A673 (cell line): ENCODE measurements around the gene DEF6. TPM values are rescaled to one million over a fixed set of nuclear protein-coding genes. Genes with fewer than 3 reads are reported as not detected.

Experiments
- BruUV-seq: library from RNA; stranded (reverse); fragments of 400-500 nt; replicated peaks from 2 replicates; lab custom pipeline; 2021; lab: Mats Ljungman, UMichigan
- CTCF ChIA-PET: fragments of 300-600 bp; sonication (Branson Sonifier 250); formaldehyde crosslinking; loops from one replicate; lab custom pipeline; 2022; ENCODE audit warnings: antibody characterized with exemption; lab: Charles Lee
- POLR2A ChIA-PET: fragments of 300-600 bp; sonication (Branson Sonifier 250); formaldehyde crosslinking; loops from one replicate; lab custom pipeline; 2022; ENCODE audit warnings: antibody characterized with exemption; ENCODE audit not compliant: low non-redundant PET; lab: Charles Lee
- DNase-seq: peaks from one replicate; pipeline ENCODE4 v3.0.0-alpha.2; 2015; ENCODE audit warnings: low spot score
- H3K27ac ChIP-seq: fragments of 200-600 bp; sonication (generic); 2 replicates; pipeline ENCODE4 v1.5.1; 2016; ENCODE audit warnings: mixed run types, low read depth, mild to moderate bottlenecking, mixed read lengths, antibody characterized with exemption, low read length; ENCODE audit not compliant: poor library complexity, severe bottlenecking
- H3K27me3 ChIP-seq: fragments of 200-600 bp; sonication (generic); replicated peaks from 2 replicates; pipeline ENCODE4 v1.6.1; 2017; ENCODE audit warnings: mixed run types, low read depth, mild to moderate bottlenecking, mixed read lengths, antibody characterized with exemption, low read length; ENCODE audit not compliant: insufficient read depth, poor library complexity
- H3K36me3 ChIP-seq: fragments of 200-600 bp; sonication (generic); 2 replicates; pipeline ENCODE4 v1.6.1; 2016; ENCODE audit warnings: mixed run types, mild to moderate bottlenecking, mixed read lengths, antibody characterized with exemption, low read length; ENCODE audit not compliant: insufficient read depth, poor library complexity, severe bottlenecking
- H3K4me1 ChIP-seq: fragments of 200-600 bp; sonication (generic); 2 replicates; pipeline ENCODE4 v1.6.1; 2017; ENCODE audit warnings: mixed run types, mild to moderate bottlenecking, mixed read lengths, antibody characterized with exemption, low read length; ENCODE audit not compliant: insufficient read depth, poor library complexity, severe bottlenecking
- H3K4me3 ChIP-seq: fragments of 200-600 bp; sonication (generic); 2 replicates; pipeline ENCODE4 v1.5.1; 2016; ENCODE audit warnings: low read depth, mixed run types, mild to moderate bottlenecking, mixed read lengths, low read length; ENCODE audit not compliant: poor library complexity, severe bottlenecking
- H3K9me3 ChIP-seq: fragments of 200-600 bp; sonication (generic); 2 replicates; pipeline ENCODE4 v1.6.1; 2016; ENCODE audit warnings: mixed run types, low read depth, mild to moderate bottlenecking, mixed read lengths, antibody characterized with exemption, low read length; ENCODE audit not compliant: poor library complexity, severe bottlenecking
- CTCF ChIP-seq: fragments of 300-800, 200-600 bp; sonication (generic); conservative IDR thresholded peaks from 2 replicates; pipeline ENCODE4 v1.5.1; 2017; ENCODE audit warnings: low read depth, mild to moderate bottlenecking, antibody characterized with exemption, low read length, moderate library complexity, mixed read lengths
- EZH2 ChIP-seq: fragments of 200-600 bp; sonication (generic); IDR thresholded peaks from 2 replicates; pipeline ENCODE4 v1.6.1; 2017; ENCODE audit warnings: borderline replicate concordance, low read depth, mild to moderate bottlenecking, mixed read lengths, antibody characterized with exemption, low read length; ENCODE audit not compliant: poor library complexity, severe bottlenecking
- intact Hi-C: fragments of 100-400 bp; cut with micrococcal nuclease; formaldehyde crosslinking; loops from one replicate; pipeline ENCODE4 v1.10.0; 2022; ENCODE audit not compliant: unreplicated experiment
- total RNA-seq: library from RNA; stranded (reverse); gene quantifications from 2 replicates; pipeline ENCODE4 v1.2.3, GENCODE V29; 2021

The DEF6 gene
- total RNA-seq, 1 experiment from 2014 or later = 0.37 TPM

- TF ChIP-seq CTCF = peak; percentile 78
- no peak for TF ChIP-seq EZH2
- DNase-seq = peak; percentile 48
- no TSS peak for BruUV-seq
- intact Hi-C loops = loop anchor here (1.0 kb wide), 1 partner anchor 155 kb away; no protein-coding TSS in a partner anchor
- Histone ChIP-seq H3K27me3 (no peaks in the 10 kb centered on the region), H3K36me3 (peaks cover 16% of the 10 kb centered on the region), H3K27ac (no peak overlapping the region), H3K9me3 (no peaks in the 10 kb centered on the region), H3K4me1 (no peaks in the 10 kb centered on the region), H3K4me3 (no peak overlapping the region)
- ChIA-PET CTCF (interaction anchor here (1.0 kb wide), 1 partner anchor 155 kb away, joined by 3 read pairs; no protein-coding TSS in a partner anchor), POLR2A (no interaction called here)
Measured at GRCh38 chr6:35294308-35294945, 3.2 kb upstream of the DEF6 start.

GRCh38 chr6:35295036-35295435 lies 2.6 kb upstream of the DEF6 start:
- Histone ChIP-seq H3K36me3 (peaks cover 16% of the 10 kb centered on the region), H3K9me3 (no peaks in the 10 kb centered on the region), H3K27me3 (no peaks in the 10 kb centered on the region), H3K27ac (no peak overlapping the region), H3K4me3 (no peak overlapping the region), H3K4me1 (no peaks in the 10 kb centered on the region)
- TF ChIP-seq CTCF (no peak), EZH2 (no peak)
- ChIA-PET POLR2A (no interaction called here), CTCF (interaction anchor here (0.7 kb wide), 1 partner anchor 54 kb away, joined by 3 read pairs; no protein-coding TSS in a partner anchor)
- BruUV-seq = no TSS peak
- DNase-seq = no peak
- intact Hi-C loops = no loop called here

GRCh38 chr6:35295521-35296315 lies 1.9 kb upstream of the DEF6 start:
- H3K9me3 ChIP-seq = no peaks in the 10 kb centered on the region
- intact Hi-C loops = no loop called here
- no peaks in the 10 kb centered on the region for H3K27me3 ChIP-seq
- H3K36me3 ChIP-seq = peaks cover 11% of the 10 kb centered on the region
- H3K4me3 ChIP-seq = no peak overlapping the region
- H3K4me1 ChIP-seq = no peaks in the 10 kb centered on the region
- no TSS peak for BruUV-seq
- POLR2A ChIA-PET = interaction anchor here (0.6 kb wide), 1 partner anchor 176 kb away, joined by 5 read pairs; no protein-coding TSS in a partner anchor
- no peak for TF ChIP-seq EZH2
- no peak for TF ChIP-seq CTCF
- DNase-seq = no peak
- CTCF ChIA-PET = interaction anchor here (0.7 to 1.5 kb wide), 2 partner anchors 54 to 154 kb away, joined by 3 to 9 read pairs; no protein-coding TSS in a partner anchor
- no peak overlapping the region for H3K27ac ChIP-seq
